Non-pigmented ciliary epithelial cell (primary cell): ENCODE measurements around the gene IKBKE.

Experiments
- DNase-seq: peaks from one replicate; pipeline ENCODE4 v3.0.0-alpha.2; 2010; ENCODE audit warnings: low read depth

The IKBKE gene

DNA sequence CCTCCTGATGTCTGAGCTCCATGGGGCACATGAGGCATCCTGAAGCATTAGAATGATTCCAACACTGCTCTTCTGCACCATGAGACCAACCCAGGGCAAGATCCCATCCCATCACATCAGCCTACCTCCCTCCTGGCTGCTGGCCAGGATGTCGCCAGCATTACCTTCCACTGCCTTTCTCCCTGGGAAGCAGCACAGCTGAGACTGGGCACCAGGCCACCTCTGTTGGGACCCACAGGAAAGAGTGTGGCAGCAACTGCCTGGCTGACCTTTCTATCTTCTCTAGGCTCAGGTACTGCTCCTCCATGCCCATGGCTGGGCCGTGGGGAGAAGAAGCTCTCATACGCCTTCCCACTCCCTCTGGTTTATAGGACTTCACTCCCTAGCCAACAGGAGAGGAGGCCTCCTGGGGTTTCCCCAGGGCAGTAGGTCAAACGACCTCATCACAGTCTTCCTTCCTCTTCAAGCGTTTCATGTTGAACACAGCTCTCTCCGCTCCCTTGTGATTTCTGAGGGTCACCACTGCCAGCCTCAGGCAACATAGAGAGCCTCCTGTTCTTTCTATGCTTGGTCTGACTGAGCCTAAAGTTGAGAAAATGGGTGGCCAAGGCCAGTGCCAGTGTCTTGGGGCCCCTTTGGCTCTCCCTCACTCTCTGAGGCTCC is 26.0 kb downstream of the IKBKE start:
- DNase-seq = no peak

DNA sequence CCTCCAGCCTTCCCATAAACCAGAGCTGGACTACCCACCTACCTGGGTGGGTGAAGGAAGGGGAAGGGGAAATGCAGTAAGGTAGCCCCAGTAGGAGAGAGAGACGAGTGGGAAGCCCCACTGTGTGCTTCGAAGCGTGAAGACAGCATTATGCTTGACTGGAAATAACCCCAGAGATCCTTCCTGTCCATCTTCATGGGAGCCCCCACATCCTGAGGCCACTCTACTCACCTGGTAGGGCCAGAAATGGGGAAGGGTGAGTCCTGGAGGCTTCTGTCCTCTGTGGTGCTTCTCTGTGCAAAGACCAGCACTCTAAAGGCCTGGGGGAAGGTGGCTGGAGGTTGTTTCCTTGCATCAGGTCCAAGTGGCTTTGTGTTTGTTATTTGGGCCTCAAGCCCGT is 27.1 kb downstream of the IKBKE start:
- no peak for DNase-seq

DNA sequence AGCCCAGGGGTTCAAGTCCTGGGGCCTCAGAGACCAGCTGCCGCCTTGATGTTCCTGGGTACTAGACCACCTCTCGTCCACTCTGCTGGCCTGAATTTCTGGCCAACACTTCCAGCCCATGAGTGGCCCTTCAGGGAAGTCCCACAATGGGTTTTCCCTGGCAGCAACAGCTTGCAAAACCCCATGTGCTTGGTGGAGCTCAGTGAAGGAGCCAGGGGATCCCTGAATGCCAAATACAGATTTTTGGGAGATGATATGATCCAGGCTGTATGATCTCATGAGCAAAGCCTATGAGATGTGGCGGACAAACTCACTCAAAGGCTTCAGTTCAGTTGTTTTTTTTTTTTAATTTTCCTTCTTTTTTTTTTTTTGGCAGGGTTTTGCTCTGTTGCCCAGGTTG is 27.5 kb downstream of the IKBKE start:
- no peak for DNase-seq

DNA sequence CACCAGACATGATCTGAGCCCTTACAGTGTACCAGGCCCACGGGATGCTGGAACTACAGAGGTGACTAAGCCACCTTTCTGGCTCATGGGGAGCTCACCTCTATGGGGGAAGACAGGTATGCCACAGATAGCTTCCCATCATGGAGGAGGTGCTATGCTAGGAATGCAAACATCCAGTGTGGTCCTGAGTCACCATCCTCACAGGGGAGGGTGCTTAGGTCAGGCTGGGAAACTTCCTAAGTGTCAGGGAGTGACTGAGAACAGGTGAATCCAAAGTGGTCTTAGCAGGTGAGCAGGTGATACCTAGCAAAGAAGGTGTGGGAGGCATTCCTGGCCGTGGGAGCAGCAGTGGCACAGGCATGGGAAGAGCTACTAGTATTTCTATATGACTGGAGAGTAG is 28.4 kb downstream of the IKBKE start:
- DNase-seq = no peak

DNA sequence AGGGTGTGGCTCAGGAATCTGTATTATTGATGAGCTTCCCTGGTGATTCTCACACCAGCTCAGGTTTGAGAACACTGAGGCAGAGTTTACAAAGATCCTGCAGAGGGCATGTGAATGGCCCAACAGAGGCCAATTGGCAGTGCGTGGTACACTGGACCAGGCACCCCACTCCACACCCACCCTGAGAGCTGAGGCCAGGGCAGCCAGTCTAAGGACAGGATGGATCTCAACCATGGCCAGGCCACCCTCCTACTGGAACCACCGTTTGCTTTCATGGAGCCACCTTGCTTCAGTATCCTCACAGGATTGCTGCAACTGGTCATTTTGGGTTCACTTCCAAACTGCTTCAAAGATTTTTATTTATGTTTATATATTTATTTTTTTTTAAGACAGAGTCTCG is 29.8 kb downstream of the IKBKE start:
- DNase-seq = no peak

DNA sequence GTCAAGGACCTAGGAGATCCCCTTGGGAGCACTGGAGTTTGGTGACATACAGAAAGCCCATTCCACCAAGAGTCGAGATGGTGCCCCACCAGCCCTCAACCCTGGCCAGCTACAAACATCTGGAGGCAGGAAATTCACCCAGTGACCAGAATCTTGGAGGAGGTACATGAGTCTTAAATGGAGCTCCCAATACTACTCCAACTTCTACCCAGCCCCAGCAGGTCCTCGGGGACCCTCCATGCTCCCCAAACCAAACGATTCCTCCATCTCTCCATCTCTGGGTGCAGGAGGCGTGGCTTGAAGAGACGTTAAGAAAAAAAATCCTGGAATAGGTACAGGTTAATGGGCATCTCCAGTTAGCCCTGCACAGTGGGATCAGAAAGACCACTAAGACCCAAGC is 31.6 kb downstream of the IKBKE start:
- DNase-seq = no peak

DNA sequence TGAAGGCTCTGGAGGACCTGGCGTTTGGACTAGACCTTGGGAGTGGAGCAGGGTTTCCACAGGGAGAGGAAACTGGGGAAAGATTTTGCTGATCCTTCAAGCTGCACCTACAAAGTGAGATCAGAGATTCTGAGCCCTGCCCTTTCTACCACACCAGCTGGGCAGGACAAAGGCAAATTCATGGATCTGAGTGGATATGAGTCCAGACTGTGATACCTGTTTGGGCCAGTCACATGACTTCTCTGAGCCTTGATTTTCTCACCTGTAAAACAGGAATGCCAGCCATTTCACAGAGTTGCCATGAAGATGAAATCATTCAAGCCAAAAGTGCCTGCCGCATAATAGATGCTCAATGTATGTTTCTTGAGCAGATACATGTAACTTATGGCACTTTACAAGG is 32.1 kb downstream of the IKBKE start:
- DNase-seq = no peak

DNA sequence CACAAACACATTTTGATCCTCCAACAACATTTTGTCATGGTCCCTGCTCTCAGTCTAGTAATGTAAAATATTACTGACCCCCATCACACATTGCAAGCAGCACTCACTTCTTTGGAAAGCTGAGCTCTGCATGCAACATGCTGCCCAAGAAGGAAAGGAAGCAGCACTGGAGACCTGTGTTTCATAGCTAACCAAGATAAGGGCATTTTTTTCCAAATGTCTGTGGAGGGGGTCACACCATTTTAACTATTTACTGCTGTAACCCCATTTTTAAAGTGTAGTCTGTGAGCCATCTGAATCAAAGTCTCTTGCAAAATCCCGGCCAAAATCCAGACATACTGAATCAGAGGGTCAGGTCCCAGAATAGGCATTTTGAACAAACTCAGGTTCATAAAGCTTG is 32.5 kb downstream of the IKBKE start:
- no peak for DNase-seq

DNA sequence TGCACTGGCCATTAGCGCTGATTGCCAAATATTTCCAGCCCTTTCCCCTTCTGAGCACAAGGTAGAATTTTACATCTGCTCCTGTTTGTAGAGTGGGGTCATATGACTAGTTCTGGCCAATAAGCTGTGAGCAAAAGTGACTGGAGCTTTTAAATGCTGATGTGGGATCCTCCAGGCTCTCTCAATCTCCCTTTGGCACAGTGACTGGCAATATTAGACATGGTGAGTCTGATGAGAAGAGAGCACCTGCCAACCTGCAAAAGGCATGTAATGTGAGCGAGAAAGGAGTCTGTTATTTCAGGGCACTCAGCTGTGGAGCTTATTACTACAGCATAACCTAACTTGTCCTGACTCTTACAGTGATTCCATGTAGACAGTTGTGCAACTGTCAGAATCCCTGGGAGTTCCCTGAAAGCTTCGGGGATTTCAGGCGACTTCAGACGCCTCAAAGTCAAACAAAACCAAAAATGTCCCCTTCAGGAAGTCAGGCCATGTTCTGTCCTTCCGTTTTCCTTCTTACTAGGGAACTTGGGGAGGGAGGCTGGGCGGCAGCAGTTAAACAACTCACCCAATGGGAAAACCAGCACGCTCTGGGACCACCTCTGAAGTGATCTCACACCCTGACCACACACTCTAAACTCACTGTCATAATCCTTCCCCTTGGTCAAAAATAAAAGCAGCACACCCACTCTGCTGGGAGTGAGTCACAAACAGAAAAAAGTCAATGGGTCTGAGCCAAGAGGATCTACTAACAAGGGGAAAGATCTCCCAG is 33.5 kb downstream of the IKBKE start:
- DNase-seq = peak; percentile 98

DNA sequence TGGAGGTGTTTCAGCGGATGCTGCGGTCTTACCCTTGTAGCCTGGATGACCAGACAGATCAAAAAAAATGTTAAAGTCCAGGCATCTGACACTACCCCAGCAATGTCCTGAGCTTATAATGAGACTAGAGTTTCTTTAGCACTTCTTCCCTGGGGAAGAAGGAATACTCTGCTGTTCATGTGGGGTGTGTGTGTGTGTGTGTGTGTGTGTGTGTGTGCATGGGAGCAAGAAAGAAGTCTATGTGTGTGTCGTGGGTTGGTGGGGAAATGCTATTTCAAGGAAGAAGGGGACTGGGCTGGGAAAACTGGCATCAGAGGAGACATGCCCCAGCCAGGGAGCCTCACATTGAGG is 34.1 kb downstream of the IKBKE start:
- no peak for DNase-seq

DNA sequence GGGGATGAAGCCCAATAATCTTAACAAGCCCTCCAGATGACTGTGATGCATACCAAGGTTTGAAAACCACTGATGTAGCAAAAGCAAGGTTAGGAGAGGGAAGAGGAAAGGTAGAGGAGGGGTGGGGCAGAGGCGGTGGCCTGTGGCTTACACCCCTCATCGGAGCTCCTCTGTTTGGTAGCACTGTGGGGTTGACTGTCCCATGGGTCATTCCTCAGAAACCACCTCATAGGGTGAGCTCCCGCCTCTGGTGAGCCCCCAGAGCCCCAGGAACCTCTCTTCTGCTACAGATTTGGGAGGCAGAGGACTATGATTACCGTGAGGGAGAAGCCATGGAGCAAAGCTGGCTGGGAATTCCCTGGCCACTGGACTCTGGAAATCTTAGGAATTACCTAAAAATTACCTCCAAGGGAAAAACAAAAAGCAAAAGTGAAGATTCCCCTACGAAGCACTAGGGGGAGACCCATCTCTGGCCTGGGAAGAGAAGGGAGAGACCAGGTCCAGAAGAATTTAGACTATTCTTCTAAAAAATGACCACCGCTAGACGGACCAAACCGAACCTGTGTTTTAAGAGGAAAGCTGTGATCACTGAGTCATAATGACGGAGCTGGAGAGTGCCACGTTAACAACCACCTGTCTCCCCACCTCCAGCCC is 35.6 kb downstream of the IKBKE start:
- DNase-seq = no peak

DNA sequence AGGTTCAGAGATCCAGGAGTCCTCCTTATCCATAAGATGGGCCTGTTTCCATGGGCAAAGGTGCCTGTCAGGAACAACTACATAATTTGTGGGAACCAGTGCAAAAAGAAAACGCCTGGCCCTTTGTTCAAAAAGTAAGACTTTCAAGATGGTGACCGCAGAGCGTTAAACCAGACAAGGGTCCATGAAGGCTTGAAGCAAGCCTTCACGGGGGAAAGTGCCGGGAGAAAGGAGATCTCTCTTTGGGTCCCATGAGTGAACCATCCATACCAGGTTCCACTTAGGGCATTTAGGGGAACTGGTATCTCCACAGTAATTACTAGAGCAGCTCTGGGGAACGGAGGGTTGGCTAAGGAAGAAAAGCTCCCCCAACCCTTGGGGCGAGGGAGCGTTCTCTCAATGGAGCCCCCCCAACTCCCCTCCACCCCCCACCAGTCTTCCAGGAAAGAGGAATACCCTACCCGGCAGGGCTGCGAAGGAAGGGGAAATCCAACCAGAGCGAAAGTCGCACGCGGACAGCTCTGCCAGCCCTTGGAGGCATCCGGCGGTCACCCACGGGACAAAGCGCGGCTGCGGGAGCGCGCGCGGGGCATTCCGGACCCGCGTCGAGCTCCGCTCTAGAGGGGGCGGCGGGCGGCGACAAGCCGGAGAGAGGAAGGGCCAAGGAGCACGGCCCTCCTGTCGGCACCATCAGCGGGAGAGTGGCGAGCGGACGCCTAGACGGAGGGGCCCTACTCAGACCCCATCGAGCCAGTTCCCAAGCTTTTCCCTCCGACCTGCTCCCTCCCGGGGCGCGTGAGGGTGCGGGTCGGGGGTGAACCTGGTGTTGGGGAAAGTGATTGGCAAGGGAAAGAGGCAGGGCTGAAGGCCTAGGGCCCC is 36.4 kb downstream of the IKBKE start:
- no peak for DNase-seq

DNA sequence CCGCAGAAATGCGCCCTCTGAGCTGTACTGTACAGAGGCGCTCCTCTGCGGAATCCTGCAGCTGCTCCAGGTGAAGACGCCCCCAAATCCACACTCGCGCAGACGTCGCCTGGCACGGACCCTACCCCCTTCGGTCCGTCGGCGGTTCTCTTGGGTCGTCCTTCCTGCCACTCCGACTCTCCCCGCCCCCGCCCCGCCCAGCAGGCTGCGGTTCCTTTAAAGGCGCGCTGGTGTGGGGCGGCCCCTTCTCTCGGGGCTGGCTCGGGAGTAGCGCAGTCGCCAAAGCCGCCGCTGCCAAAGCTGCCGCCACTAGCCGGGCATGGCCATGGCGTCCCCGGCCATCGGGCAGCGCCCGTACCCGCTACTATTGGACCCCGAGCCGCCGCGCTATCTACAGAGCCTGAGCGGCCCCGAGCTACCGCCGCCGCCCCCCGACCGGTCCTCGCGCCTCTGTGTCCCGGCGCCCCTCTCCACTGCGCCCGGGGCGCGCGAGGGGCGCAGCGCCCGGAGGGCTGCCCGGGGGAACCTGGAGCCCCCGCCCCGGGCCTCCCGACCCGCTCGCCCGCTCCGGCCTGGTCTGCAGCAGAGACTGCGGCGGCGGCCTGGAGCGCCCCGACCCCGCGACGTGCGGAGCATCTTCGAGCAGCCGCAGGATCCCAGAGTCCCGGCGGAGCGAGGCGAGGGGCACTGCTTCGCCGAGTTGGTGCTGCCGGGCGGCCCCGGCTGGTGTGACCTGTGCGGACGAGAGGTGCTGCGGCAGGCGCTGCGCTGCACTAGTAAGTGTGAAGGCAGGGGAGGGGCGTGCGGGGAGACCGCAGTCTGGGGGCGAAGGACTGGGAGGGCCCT is 37.2 kb downstream of the IKBKE start, which contains the start of gene RASSF5:
TSS of gene RASSF5 (plus strand) at position 248 of the 846 bp plus-strand sequence. CDS start at position 320, 72 bp downstream.
- no peak for DNase-seq

DNA sequence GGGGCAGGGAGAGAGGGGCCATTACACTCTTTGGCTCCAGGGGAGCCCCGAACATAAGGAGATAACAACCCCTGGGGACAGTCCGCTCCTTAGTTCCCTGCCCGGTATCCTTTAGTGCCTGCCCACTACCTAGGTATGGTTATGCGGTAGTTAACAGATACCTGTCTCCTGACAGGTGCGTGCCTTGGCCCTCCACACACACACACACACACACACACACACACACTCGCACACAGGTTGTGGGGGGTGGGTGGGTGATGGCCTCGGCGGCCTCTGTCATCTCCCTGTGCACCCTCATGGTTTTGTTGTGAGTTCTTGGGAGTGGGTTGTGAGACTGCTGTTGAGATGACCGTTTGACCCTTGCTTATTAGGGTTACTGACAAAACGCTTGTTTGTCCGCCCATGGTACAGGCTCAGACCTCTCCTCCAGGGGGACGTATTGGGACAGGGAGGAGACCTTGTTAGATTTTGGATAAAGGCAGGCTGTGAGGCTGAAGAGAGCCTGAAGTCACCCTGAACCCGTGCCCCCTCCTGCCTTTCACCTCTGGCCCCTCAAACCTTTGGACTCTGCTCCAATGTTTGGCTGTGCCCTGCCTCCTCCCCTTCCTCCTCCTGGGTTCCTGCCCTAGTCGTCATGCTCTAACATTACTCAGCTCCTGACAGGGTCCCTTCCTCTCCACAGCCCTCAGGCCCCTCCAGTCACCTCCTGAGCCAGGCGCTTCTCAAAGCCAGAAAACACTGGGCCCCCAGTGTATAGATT is 38.0 kb downstream of the IKBKE start:
- no peak for DNase-seq

DNA sequence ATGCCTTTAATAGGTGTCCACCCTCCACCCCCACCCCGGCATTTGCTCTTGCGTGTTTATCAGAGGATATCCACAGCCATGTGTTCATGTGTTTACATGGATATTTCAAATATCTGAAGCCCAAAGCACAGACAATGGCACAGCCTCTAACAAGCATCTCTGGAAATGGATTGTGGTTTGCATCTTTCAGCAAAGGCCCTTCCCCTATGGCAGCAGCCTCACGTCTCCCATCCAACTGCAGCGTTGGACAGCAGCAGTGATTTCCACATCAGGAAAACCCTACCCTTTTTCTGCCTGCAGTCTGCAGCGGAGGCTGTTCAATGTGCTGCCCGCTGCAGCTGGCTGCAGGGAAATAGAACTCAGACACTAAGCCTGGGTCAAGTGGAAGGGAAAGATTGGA is 38.7 kb downstream of the IKBKE start:
- DNase-seq = no peak

DNA sequence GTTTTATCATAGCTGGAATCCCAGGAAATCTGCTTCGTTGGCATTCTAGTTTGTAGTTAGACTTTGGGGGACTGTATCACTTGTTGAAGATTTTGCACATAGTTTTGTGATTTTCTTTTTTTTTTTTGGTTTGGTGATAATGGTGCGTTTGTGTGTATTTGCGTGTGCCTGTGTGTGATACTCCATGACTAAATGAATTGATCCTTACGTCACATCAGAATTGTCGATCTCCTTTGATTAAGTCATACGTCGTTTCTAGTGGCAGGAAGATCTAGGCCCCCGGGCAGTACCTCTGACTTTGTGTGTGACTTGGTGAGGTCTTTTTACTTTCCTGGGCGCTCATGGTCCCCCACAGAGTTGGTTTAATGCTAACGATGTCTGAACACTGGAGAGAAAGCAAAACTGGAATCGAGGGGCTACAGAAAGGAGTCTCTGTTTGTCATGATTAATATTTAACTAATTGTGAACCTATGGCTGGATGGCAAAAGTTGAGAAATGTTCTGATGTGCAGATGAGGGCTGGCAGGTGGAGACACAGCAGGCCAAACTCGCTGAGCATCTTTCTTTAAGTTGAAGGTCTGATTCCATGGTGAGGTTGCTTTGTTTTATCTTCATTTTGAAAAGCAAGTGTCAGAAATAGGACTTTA is 39.5 kb downstream of the IKBKE start:
- DNase-seq = no peak

DNA sequence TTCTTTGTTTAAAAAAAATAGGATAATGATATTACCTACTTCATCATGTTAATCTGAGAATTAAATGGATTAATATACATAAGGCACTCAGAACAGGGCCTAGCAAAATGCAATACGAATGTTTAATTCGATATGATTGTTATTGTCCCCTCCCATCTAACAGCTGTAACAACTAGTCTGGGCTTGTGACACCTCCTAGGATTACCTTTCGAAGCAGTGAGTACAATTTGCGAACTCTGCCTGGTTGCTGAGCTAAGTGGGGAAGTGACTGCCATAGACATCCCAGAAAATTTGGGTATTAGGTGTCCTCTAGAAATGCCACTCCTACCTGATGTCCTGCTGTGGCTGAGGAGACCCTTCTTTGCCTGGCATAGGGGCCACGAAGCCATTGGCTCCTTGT is 40.1 kb downstream of the IKBKE start:
- DNase-seq = no peak

DNA sequence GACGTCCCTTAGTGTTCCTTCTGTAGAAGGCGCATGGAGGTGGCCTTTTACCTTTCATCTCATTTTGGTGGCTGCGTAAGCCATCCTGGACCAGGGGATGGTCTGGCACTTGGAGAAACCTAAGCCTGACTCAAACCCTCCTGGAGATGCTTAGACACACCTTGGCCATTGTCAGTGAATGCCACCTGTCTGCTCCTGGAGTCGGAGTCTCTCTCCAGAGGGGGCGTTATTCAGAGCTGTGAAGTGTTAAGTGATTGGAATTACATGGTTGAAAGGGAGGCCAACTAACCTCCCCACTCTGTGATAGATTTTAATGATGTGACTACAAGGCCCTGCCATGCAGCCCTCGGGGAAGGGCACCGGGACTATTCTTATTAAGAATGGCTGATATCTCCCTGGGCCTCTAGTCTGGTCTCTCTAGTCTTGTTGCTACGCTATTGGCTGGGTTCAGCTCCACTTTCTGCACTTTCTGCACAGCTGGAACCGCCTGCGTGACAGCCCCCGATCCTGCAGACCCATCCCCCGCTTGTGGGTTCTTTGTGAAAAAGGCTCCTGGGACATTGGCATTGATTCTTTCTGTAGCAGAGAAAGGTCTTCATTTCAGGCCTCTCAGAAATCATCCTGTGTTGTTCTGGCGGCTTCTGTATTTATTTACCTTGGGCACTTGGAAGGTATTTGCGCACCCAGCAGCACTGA is 41.2 kb downstream of the IKBKE start:
- no peak for DNase-seq

DNA sequence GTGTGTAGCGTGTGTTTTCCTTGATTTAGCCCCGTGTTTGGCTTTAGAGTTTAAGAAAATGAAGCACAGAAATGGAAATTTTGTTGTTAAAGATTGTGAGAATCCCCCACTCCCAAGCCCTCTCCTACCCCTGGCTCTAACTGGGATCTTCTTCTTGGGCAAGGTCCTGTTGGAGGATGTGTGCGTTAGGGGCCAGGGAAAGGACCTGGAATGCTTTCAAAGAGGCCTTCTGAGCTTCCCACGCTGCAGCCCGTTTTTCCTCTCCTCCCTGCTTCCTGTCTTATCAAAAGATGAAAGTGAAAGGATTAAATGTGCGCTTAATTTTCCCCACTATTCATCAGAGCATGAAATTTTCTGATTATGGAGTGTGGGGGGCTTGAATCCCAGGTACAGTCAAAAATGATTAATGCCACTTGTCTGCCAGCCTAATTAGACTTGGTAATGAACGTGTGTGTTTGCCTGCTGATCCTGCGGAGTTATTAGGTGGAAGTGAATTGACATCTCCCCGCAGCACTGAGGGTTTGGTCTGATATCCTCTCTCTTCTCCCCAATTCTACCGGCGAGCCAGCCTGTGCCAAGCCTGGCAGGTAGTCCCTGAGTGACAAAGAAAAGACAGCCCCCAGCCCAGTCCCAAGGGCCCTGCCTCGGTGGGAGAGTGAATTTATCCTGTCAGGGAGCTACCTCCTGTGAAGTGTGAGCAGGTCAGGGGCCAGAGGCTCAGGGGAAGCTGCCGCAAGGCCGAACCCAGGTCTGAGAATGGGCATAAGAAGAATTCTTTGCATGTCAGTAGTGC is 42.0 kb downstream of the IKBKE start:
- DNase-seq = no peak
